Thyroid gland (tissue), 4 donors: Measurements from ENCODE around the gene ZNFX1. TPM values are rescaled to one million over a fixed set of nuclear protein-coding genes. Genes with fewer than 3 reads are reported as not detected.

Experiments used
- DNase-seq, 2 donors: peaks; one replicate each; pipeline ENCODE4 v3.0.0-alpha.2; 2019
- H3K27ac ChIP-seq, 3 donors: fragments of 200-600 bp; sonication (generic); 1 replicate in 2 of 3; 2 replicates in 1 of 3; pipeline ENCODE4 v1.5.1; 2016 to 2019; ENCODE audit warnings: mild to moderate bottlenecking in 1 of 3, moderate library complexity in 1 of 3
- H3K27me3 ChIP-seq: fragments of 200-600 bp; sonication (generic); one replicate; pipeline ENCODE4 v1.5.1; 2019
- H3K36me3 ChIP-seq, 2 donors: fragments of 200-600 bp; sonication (generic); one replicate each; pipeline ENCODE4 v1.5.1; 2016 to 2019
- H3K4me1 ChIP-seq, 2 donors: fragments of 200-600 bp; sonication (generic); one replicate each; pipeline ENCODE4 v1.5.1; 2017 to 2019
- H3K4me3 ChIP-seq, 3 donors: fragments of 200-600 bp; sonication (generic); replicated peaks in 1 of 3; 1 replicate in 2 of 3; 2 replicates in 1 of 3; pipeline ENCODE4 v1.5.1; 2016; ENCODE audit warnings: mild to moderate bottlenecking in 1 of 3
- H3K9me3 ChIP-seq: fragments of 200-600 bp; sonication (generic); one replicate; pipeline ENCODE4 v1.5.1; 2017
- POLR2A ChIP-seq, 2 donors: fragments of 450-650 bp; IDR thresholded peaks; one replicate each; pipeline ENCODE4 v1.6.1; 2017; ENCODE audit warnings: antibody characterized with exemption in 2 of 2, mild to moderate bottlenecking in 2 of 2, moderate library complexity in 1 of 2
- WGBS, 2 donors: methylation state at CpG; one replicate each; pipeline ENCODE4 v1.1.5; 2017; 5-methylcytosine and 5-hydroxymethylcytosine counted together
- intact Hi-C: fragments of 100-400 bp; cut with DNase I; formaldehyde crosslinking; loops from one replicate; pipeline ENCODE4 v1.15.1; 2023
- total RNA-seq, 4 donors: library from RNA; depleted of rRNA; stranded (reverse); fragments of >200 nt; gene quantifications; one replicate each; pipeline ENCODE4 v1.2.3, GENCODE V29; 2016
- TF ChIP-seq, protein P1 (sequence below), 6 experiments: fragments of 200-600 bp in 3 of 6; fragments of 450-650 bp in 3 of 6; sonication (generic) in 3 of 6; IDR thresholded peaks; one replicate each; pipeline ENCODE4 v1.5.1; 2016 to 2019; ENCODE audit warnings: antibody characterized with exemption in 6 of 6, mild to moderate bottlenecking in 2 of 6, inconsistent platforms in 1 of 6, moderate library complexity in 1 of 6

The ZNFX1 gene
- total RNA-seq, 4 donors from 2014 or later = 39.8 to 52.2 (median 46.3) TPM

GRCh38 chr20:49275636-49276035 is 2.2 kb downstream of the ZNFX1 start:
- 75 to 89% methylated on average over 2 of the region's 2 CpGs for WGBS, 2 donors
- Histone ChIP-seq H3K4me1 (peaks cover 27 to 29% of the 10 kb centered on the region in 2 donors), H3K27me3 (no peaks in the 10 kb centered on the region), H3K9me3 (no peaks in the 10 kb centered on the region), H3K27ac (peak overlapping the region in 2 of 3 donors; percentile 94 to 99), H3K36me3 (peaks cover 27 to 32% of the 10 kb centered on the region in 2 donors), H3K4me3 (no peak overlapping the region)
- TF ChIP-seq POLR2A (IDR thresholded peaks at IDR 0.05) = no peak
- TF ChIP-seq, protein P1, sequence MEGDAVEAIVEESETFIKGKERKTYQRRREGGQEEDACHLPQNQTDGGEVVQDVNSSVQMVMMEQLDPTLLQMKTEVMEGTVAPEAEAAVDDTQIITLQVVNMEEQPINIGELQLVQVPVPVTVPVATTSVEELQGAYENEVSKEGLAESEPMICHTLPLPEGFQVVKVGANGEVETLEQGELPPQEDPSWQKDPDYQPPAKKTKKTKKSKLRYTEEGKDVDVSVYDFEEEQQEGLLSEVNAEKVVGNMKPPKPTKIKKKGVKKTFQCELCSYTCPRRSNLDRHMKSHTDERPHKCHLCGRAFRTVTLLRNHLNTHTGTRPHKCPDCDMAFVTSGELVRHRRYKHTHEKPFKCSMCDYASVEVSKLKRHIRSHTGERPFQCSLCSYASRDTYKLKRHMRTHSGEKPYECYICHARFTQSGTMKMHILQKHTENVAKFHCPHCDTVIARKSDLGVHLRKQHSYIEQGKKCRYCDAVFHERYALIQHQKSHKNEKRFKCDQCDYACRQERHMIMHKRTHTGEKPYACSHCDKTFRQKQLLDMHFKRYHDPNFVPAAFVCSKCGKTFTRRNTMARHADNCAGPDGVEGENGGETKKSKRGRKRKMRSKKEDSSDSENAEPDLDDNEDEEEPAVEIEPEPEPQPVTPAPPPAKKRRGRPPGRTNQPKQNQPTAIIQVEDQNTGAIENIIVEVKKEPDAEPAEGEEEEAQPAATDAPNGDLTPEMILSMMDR (IDR thresholded peaks at IDR 0.05) = no peak
- intact Hi-C loops = loop anchor here (5.0 kb wide), 1 partner anchor 88 kb away; the partner anchor contains the start of gene STAU1
- no peak for DNase-seq

DNA sequence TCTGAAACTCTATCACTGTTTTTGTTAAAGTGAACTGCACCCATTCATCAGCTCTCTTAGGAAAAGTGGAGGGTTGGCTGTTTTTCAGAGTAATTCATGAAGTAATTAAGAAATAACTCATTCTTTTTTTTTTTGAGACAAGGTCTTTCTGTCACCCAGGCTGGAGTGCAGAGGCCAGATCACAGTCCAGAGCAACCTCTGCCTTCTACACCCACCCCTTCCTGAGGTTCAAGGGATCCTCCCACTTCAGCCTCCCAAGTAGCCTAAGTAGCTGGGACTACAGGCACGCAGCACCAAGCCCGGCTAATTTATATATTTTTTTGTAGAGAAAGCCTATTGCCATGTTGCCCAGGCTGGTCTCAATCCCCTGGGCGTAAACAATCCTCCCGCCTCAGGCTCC is 2.6 kb downstream of the ZNFX1 start:
- Histone ChIP-seq H3K27ac (no peak overlapping the region), H3K9me3 (no peaks in the 10 kb centered on the region), H3K36me3 (peaks cover 27 to 32% of the 10 kb centered on the region in 2 donors), H3K27me3 (no peaks in the 10 kb centered on the region), H3K4me1 (peaks cover 26 to 29% of the 10 kb centered on the region in 2 donors), H3K4me3 (no peak overlapping the region)
- no peak for TF ChIP-seq POLR2A (IDR thresholded peaks at IDR 0.05)
- TF ChIP-seq, protein P1 (IDR thresholded peaks at IDR 0.05) = no peak
- WGBS, 2 donors = 79 to 95% methylated on average over 4 of the region's 4 CpGs
- DNase-seq = no peak
- intact Hi-C loops = loop anchor here (5.0 kb wide), 1 partner anchor 88 kb away; the partner anchor contains the start of gene STAU1

DNA sequence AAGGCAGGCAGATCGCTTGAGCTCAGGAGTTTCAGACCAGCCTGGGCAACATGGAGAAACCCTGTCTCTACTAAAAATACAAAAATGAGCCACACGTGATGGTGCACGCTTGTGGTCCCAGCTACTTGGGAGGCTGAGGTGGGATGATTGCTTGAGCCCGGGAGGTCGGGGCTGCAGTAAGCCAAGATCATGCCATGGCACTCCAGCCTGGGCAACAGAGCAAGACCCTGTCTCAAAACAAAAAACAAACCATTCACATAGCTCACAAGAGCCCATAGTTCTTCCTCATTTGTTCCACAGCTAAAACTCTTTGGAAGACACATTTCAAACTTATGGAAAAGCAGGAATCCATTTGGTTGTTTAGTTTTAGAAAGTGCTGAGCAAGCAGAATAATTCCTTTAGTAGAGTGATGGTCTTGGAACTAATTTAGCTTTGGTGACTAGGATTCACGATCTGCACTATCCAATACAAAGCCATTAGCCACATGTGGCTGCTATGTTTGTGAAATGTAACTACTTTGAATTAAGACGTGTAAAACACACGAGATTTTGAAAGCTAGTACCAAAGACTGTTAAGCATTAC is 4.1 kb downstream of the ZNFX1 start:
- Histone ChIP-seq H3K27me3 (no peaks in the 10 kb centered on the region), H3K27ac (no peak overlapping the region), H3K4me1 (peaks cover 29 to 36% of the 10 kb centered on the region in 2 donors), H3K9me3 (no peaks in the 10 kb centered on the region), H3K4me3 (no peak overlapping the region), H3K36me3 (peaks cover 20 to 38% of the 10 kb centered on the region in 2 donors)
- TF ChIP-seq POLR2A (IDR thresholded peaks at IDR 0.05) = no peak
- TF ChIP-seq, protein P1 (IDR thresholded peaks at IDR 0.05) = no peak
- DNase-seq = no peak
- WGBS, 2 donors = 92 to 93% methylated on average over 8 of the region's 8 CpGs
- intact Hi-C loops = no loop called here

DNA sequence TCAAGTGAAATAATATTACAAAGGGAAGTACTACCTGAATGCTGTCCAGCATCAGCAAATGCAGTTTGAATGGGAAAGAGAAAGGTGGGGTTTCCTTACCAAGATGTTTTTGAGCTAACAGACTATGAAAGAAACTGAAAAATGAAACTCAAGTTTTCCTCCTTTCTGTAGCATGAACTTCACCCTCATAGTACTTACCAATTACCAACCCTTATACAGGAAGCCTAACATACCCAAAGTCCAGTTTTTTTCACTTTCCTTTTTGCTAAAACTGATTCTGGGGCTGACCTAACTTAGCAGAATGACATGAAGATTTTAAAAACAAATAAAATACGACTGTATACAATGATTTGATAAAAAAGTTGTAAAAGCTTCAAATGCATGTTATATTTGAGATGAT is 5.2 kb downstream of the ZNFX1 start:
- Histone ChIP-seq H3K27me3 (no peaks in the 10 kb centered on the region), H3K4me3 (no peak overlapping the region), H3K27ac (no peak overlapping the region), H3K9me3 (no peaks in the 10 kb centered on the region), H3K4me1 (peaks cover 33 to 47% of the 10 kb centered on the region in 2 donors), H3K36me3 (peaks cover 20 to 38% of the 10 kb centered on the region in 2 donors)
- 76 to 83% methylated on average over 1 of the region's 1 CpG for WGBS, 2 donors
- intact Hi-C loops = no loop called here
- no peak for DNase-seq
- TF ChIP-seq, protein P1 (IDR thresholded peaks at IDR 0.05) = no peak
- TF ChIP-seq POLR2A (IDR thresholded peaks at IDR 0.05) = no peak

- Histone ChIP-seq H3K36me3 (peaks cover 20 to 38% of the 10 kb centered on the region in 2 donors), H3K27me3 (no peaks in the 10 kb centered on the region), H3K4me3 (no peak overlapping the region), H3K4me1 (peaks cover 38 to 44% of the 10 kb centered on the region in 2 donors), H3K27ac (no peak overlapping the region), H3K9me3 (no peaks in the 10 kb centered on the region)
- DNase-seq = no peak
- 91 to 98% methylated on average over 5 of the region's 5 CpGs for WGBS, 2 donors
- intact Hi-C loops = no loop called here
- no peak for TF ChIP-seq POLR2A (IDR thresholded peaks at IDR 0.05)
- TF ChIP-seq, protein P1 (IDR thresholded peaks at IDR 0.05) = no peak
These were observed 7.1 kb downstream of the ZNFX1 start for GRCh38 chr20:49270736-49271135.
